HG03025 (cell line): ENCODE results near the gene NDUFV1.
"Not testable (repeated sequence)": the region's sequence is repeated elsewhere in the genome, so short reads cannot be mapped to it uniquely, and the experiment has no call there.

ENCODE experiments used
- ATAC-seq: cut with Tn5 transposase; IDR thresholded peaks from one replicate; pipeline ENCODE4 v1.9.1; 2021; ENCODE audit warnings: mild to moderate bottlenecking, moderate library complexity; ENCODE audit not compliant: unreplicated experiment, low FRiP score

NDUFV1 gene

DNA sequence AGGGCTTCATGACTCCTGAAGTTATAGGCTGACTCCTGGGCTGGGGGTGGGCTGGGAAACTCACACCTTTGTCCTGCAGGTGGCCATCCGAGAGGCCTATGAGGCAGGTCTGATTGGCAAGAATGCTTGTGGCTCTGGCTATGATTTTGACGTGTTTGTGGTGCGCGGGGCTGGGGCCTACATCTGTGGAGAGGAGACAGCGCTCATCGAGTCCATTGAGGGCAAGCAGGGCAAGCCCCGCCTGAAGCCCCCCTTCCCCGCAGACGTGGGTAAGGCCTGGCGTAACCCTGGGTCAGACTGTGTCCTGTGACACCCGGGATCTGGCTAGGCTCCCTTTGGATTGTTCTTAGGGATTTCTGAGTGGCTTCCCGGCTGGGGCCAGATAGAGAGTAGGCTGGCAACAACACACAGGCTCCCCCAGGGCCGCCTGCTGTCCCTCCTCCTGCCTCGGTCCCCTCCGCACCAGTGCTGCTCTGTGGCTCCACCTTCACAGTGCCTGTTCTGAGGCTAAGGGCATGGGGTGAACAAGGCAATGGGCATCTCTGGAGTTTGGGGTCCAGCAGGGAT, 3.6 kb downstream of the NDUFV1 start:
- ATAC-seq = no peak

DNA sequence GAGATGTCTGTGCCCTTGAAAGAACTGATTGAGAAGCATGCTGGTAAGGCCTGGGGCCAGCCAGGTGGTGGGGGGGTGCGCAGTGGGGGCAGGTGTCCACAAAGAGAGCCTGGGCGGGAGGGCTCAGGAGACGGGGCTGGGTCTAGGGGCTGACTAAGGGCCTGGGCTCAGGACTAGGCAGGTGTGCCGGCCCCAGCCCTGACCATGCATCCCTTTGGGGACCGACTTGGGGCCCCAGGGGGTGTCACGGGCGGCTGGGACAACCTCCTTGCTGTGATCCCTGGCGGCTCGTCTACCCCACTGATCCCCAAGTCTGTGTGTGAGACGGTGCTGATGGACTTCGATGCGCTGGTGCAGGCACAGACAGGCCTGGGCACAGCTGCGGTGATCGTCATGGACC, 4.4 kb downstream of the NDUFV1 start:
- ATAC-seq = no peak

DNA sequence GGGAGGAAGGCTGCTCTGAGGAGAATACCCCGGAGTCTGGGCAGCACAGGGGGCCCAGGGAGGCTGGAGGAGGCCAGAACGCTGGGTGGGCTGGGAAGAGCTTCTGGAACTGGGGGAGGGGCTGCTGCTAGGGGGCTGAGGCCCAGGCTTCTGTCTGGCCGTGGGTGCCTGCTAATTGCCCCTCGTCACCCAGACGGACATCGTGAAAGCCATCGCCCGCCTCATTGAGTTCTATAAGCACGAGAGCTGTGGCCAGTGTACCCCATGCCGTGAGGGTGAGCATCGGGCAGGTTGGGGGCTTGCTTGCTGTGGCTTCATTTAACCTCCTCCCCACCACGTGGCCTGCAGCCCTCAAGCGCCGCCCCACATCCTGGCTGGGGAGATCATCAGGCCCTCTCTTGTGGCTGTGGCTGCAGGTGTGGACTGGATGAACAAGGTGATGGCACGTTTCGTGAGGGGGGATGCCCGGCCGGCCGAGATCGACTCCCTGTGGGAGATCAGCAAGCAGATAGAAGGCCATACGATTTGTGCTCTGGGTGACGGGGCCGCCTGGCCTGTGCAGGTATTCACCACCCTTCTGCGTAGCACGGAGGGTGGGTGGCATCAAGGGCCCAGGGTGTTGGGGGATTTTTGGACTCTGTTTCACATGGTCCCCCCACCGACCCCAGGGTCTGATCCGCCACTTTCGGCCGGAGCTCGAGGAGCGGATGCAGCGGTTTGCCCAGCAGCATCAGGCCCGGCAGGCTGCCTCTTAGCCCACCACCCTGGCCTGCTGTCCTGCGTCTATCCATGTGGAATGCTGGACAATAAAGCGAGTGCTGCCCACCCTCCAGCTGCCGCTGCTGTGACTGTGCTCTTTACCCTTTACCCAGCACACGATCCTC, 5.2 kb downstream of the NDUFV1 start:
- no peak for ATAC-seq

DNA sequence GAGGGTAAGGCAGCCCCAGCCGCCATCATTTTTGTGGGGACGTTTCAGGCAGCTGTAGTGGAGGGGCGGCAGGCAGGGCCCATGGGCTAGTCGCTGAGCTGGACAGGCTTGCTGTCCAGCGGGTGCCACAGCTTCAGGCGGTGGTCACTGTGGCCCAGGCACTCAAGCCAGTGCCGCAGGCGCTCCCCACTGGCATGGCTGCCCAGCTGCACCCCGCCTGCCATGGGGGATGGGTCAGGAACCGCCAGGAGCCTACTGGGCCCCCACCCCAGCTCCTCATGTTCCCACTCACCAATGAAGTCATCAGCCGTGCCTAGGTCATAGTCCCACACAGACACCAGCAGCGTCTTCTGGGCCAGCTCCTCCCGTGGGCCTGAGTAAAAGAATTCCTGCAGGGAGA, 6.0 kb downstream of the NDUFV1 start:
- no peak for ATAC-seq

DNA sequence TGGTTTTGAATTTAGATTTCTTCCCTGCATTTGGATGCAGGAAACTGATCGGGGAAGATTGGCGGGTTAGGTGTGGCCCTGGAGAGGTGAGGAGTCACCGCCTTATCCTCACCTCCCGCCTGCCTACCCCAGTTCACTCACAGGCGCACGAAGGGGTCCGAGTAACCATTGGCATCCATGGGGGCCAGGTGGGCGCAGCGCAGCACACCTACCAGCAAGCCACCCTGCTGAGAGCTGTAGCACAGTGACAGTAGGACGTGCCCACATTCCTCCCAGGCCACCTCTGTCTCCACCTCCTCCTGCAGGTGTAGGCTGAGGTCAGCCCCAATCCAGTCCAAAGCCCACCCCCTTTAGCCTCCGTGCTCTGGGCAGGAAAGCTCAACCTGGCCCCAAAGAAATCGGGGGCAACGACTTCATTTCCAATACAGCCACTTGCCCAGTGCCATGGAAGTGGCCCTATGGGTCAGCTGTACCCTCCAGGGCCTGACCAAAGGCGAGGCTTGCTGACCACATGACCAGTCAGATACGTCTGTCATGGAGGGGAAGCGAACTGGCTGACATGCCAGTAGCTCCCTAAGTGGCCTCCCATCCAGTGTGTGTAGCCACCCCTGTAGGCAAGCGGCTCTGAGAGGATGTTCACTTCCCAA, 6.7 kb downstream of the NDUFV1 start:
- no peak for ATAC-seq

DNA sequence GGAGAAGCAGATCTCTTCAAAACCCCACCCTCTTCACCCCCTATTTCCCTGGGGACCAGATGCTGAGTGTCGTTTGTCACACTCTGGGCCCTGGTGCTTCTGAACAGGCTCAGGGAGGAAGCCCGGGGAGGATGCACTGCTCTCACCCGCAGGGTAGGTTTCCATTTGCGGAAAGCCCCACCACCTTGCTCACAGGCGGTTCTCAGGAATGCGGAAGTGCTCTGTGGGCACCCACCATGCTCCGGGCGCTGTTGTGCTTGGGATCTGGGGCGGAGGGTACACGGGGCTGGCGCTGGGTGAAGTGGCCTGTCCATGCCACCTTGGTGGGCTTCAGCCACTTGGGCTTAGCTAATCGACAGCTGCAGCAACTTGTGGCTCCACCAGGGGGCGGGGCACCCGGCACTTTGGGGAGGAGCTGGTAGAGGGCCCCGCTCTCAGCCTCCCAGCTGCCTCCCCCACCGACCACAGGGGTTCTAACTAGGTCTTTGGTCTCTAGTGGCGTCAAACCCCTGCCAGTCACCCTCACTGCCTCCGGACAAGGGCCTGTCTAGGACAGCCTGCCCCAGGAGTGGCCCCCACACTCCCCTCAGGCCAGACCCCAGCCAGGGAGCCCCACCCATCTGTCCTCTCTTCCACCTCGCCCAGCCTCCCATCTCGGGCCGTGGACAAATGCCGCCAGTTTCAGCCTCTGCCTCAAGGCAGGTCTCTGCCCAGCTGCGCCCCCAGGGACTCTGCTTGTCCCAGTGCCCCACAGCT, 7.4 kb downstream of the NDUFV1 start:
- peak; percentile 53 for ATAC-seq

DNA sequence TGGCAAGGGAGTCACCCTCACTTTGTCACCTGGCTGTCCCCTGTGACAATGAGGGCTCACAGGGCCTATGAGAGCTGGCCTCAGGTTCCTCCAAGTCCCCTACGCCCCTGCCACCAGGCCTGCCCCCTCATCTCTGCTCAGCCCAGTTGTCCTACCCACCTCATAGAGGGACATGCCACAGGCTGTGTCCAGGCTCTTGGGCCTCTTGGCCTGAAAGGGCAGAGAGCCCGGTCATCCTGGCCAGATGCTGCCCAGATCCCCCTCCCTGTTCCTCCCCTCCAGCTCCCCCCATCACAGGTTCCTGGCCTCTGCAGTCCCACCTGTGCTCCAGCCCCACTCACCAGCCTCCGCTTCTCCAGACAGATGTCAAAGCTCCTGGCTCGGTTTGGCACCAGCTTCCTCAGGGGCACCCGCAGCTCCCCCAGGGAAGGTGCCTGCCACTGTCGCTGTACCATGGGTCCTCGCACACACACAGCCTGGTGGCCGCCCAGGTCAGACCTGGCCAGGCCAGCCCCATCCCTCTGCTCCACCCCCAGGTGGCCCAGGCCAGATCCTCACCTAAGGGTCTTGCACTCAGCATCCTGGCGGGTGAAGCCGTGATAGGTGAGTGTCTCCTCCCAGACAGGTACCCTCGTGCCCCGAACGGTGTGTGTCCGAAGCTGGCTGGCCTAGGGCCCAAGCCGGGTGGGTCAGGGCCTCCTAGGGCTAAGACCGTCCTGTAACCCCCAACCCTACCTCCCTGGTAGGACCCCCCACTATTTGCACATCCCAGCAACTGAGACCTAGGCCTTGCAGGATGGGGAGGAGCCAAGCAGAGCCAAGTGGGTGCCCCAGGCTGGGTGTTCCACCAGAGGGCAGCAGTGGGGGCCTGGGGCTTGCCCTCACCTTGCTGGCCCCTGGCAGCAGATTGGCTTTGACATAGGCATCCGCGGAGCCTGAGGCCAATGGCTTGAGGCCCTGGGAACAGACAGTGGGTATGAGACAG, 8.3 kb downstream of the NDUFV1 start:
- ATAC-seq = no peak

DNA sequence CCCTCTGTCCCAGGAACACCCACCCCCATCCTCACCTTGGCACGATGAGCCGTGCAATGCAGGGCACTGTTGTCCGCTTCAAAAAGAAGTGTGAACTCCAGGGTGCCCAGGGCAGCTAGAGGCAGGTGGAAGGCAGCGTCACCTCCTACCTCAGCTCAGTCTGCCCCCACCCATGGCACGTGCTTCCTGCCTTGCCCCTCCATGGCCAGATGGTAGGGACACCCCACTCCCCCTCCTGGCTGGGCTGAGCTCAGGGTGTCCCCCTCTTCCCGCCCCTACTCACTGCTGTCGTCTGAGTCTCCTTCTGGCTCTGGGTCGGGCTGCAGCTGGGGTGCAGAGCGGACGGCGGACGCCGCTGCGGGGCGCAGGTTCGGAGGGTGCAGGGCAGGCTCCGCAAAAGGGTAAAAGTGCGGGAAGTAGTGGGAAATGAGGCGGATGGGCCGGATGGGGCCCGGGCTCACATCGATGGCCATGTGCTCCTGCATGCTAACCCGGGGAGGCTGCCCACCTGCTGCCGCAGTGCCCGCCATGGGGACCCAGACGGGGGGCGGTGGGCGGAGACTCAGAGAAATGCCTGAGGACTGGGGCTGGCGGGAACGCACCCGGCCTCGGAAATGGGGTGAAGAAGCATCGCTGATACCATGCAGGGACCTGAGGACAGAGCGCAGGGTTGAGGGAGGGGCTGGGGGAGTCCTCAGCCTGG, 9.1 kb downstream of the NDUFV1 start:
- no peak for ATAC-seq

DNA sequence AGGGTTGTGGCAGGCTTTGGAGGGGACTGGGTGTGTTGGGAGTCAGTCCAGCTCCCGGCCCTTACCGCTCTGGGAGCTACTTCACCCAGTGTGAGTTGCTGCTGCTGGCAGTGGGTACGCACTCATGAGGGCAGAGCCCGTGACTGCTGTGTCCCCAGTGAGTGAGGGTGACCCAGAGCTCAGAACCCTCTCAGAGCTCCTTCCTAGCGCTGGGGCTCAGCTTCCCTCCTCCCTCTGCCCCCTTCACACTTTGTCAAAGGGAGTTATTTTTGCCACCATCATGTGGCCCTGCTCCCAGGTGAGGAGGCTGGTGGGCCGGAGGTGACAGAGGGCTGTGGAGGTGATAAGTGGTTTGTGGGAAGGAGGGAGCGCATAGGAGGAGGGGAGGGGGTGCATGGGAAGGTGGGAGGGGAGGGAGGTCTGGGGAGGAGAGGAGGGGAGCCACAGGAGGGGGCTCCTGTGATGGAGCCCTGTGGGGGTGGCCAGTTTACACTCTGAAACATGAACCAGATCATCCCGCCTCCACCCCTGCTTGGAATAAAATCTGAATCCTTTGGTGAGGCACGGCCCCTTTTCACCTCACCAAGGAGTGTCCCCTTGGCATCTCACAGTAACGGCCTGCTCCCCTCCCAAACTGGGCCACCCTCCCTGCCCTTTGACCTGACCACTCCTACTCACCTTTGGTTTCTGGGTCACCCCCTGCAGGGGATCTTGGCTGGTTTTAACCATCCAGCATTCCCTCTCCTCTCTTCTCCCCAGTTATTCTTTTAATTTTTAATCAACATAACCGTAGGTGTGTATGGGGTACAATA, 9.9 kb downstream of the NDUFV1 start:
- ATAC-seq = no peak

DNA sequence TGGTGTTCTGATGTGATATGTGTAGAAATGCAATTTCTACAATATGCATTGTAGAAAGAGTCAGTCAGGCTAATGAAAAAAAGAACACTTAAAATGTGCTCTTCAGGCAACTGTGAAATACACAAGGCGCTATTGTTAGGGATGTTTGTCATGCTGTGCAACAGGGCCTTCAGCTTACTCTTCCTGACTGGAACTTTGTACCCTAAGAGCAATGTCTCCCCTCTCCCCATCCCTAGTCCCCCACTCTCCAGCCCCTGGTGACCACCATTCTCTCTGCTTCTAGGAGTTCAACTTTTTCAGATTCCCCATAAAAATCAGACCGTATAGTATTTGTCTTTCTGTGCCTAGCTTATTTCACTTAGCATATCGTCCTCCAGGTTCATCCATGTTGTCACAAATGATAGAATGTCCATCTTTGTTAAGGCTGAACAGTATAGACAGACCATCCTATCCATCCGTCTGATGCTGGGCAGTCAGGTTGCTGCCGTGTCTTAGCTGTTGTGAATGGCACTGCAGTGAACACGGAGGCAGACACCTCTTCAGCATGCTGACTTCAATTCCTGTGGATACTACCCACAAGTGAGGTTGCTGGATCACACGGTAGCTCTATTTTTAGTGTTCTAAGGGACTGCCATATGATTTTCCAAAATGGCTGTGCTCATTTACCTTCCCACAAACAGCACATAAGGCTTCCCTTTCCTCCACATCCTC, 10.7 kb downstream of the NDUFV1 start:
- ATAC-seq = no peak

DNA sequence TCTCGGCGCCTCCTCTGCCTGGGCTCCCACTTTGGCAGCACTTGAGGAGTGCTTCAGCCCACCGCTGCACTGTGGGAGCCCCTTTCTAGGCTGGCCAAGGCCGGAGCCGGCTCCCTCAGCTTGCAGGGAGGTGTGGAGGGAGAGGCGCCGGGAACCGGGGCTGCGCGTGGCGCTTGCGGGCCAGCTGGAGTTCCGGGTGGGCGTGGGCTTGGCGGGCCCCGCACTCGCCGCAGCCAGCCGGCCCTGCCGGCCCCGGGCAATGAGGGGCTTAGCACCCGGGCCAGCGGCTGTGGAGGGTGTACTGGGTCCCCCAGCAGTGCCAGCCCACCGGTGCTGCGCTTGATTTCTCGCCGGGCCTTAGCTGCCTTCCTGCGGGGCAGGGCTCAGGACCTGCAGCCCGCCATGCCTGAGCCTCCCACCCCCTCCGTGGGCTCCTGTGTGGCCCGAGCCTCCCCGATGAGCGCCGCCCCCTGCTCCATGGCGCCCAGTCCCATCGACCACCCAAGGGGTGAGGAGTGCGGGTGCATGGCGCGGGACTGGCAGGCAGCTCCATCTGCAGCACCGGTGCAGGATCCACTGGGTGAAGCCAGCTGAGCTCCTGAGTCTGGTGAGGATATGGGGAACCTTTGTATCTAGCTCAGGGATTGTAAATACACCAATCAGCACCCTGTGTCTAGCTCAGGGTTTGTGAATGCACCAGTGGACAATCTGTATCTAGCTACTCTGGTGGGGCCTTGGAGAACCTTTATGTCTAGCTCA, 12.3 kb downstream of the NDUFV1 start:
- not testable (repeated sequence) for ATAC-seq

DNA sequence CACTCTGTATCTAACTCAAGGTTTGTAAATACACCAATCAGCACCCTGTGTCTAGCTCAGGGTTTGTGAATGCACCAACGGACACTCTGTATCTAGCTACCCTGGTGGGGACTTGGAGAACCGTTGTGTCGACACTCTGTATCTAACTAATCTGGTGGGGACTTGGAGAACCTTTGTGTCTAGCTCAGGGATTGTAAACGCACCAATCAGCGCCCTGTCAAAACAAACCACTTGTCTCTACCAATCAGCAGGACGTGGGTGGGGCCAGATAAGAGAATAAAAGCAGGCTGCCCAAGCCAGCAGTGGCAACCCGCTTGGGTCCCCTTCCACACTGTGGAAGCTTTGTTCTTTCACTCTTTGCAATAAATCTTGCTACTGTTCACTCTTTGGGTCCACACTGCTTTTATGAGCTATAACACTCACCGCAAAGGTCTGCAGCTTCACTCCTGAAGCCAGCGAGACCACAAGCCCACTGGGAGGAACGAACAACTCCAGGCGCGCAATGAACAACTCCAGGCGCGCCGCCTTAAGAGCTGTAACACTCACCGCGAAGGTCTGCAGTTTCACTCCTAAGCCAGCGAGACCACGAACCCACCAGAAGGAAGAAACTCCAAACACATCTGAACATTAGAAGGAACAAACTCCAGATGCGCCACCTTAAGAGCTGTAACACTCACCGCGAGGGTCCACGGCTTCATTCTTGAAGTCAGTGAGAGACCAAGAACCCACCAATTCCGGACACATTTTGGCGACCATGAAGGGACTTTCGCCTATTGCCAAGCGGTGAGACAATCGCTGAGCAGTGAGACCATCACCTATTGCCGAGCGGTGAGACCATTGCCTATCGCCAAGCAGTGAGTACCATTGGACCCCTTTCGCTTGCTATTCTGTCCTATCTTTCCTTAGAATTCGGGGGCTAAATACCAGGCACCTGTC, 13.2 kb downstream of the NDUFV1 start:
- ATAC-seq = not testable (repeated sequence)

DNA sequence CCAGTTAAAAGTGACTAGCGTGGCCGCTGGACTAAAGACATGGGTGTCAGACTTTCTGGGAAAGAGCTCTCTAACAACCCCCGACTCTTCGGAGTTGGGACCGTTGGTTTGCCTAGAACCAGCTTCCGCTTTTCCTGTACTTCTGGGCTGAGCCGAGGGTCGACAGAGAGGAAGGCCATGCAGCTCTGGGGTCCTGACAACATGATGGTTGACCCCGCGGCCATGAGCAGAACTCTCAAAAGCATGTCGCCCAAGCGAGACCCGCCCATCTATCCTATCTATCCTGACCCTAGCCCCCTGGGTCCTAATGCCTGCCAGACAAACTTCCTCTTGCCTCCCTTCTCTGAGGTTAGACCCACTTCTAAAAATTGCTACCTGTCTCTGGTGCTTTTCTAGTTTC, 13.9 kb downstream of the NDUFV1 start:
- ATAC-seq = not testable (repeated sequence)

DNA sequence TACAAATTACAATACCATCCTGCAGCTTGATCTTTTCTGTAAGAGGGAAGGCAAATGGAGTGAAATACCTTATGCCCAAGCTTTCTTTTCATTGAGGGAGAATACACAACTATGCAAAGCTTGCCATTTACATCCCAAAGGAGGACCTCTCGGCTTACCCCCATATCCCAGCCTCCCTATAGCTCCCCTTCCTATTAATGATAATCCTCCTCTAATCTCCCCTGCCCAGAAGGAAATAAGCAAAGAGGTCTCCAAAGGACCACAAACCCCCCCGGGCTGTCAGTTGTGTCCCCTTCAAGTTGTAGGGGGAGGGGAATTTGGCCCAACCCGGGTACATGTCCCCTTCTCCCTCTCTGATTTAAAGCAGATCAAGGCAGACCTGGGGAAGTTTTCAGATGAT, 15.2 kb downstream of the NDUFV1 start:
- ATAC-seq = not testable (repeated sequence)

DNA sequence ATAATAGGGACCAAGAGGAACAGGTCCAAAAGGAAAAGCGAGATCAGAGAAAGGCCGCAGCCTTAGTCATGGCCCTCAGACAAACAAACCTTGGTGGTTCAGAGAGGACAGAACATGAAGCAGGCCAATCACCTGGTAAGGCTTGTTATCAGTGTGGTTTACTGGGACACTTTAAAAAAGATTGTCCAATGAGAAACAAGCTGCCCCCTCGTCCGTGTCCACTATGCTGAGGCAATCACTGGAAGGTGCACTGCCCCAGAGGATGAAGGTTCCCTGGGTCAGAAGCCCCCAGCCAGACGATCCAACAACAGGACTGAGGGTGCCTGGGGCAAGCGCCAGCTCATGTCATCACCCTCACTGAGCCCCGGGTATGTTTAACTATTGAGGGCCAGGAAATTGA, 16.2 kb downstream of the NDUFV1 start:
- ATAC-seq = not testable (repeated sequence)

DNA sequence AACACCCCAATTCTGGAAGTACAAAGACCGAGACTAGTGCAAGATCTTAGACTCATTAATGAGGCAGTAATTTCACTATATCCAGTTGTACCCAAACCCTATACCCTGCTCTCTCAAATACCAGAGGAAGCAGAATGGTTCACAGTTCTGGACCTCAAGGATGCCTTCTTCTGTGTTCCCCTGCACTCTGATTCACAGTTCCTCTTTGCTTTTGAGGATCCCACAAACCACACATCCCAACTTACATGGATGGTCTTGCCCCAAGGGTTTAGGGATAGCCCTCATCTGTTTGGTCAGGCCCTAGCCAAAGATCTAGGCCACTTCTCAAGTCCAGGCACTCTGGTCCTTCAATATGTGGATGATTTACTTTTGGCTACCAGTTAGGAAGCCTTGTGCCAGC, 17.1 kb downstream of the NDUFV1 start:
- not testable (repeated sequence) for ATAC-seq
